Occipital lobe (tissue), 2 donors: ENCODE data around the gene KDM2B. TPM values are rescaled to one million over a fixed set of nuclear protein-coding genes. Genes with fewer than 3 reads are reported as not detected.

ENCODE experiments used
- DNase-seq: peaks from one replicate; lab custom pipeline; 2025; lab: John Stamatoyannopoulos, UW
- total RNA-seq: library from RNA; depleted of rRNA; stranded (reverse); fragments of >200 nt; gene quantifications from one replicate; pipeline ENCODE4 v1.2.3, GENCODE V29; 2014

KDM2B gene
- total RNA-seq, 1 donor from 2014 or later: 113 TPM

- no peak for DNase-seq
These were observed 18.3 kb downstream of the KDM2B start for GRCh38 chr12:121562488-121562887.

GRCh38 chr12:121561009-121561395 is 19.8 kb downstream of the KDM2B start:
- DNase-seq: no peak

GRCh38 chr12:121560392-121561008 is 20.3 kb downstream of the KDM2B start:
- no peak for DNase-seq

GRCh38 chr12:121558956-121559355 is 21.9 kb downstream of the KDM2B start:
- DNase-seq: no peak

- no peak for DNase-seq
These were observed 29.7 kb downstream of the KDM2B start for GRCh38 chr12:121550974-121551634.

- DNase-seq: no peak
These were observed 31.7 kb downstream of the KDM2B start for GRCh38 chr12:121549075-121549474.

GRCh38 chr12:121545480-121545879 is 35.3 kb downstream of the KDM2B start:
- DNase-seq: no peak

GRCh38 chr12:121543786-121544185 is 37.0 kb downstream of the KDM2B start:
- DNase-seq: no peak

- DNase-seq: no peak
These were observed 40.9 kb downstream of the KDM2B start for GRCh38 chr12:121539908-121540307.

GRCh38 chr12:121538699-121539061 is 42.1 kb downstream of the KDM2B start:
- DNase-seq: no peak

- DNase-seq: no peak
These were observed 42.8 kb downstream of the KDM2B start for GRCh38 chr12:121537814-121538698.

- peak; percentile 77 for DNase-seq
These were observed 43.7 kb downstream of the KDM2B start for GRCh38 chr12:121536899-121537813.

- DNase-seq: peak; percentile 79
These were observed 44.5 kb downstream of the KDM2B start for GRCh38 chr12:121536054-121536898.

- no peak for DNase-seq
These were observed 45.4 kb downstream of the KDM2B start for GRCh38 chr12:121535150-121536053.

GRCh38 chr12:121534495-121535148 is 46.2 kb downstream of the KDM2B start:
- no peak for DNase-seq

- DNase-seq: no peak
These were observed 47.3 kb downstream of the KDM2B start for GRCh38 chr12:121533394-121534090.

- DNase-seq: no peak
These were observed 48.1 kb downstream of the KDM2B start for GRCh38 chr12:121532503-121533393.
